B cell (primary cell): Measurements from ENCODE around the gene CCT8L2.

Experiments used
- CTCF ChIP-seq: fragments of 200-600 bp; IDR thresholded peaks from one replicate; pipeline ENCODE4 v1.8.0; 2022; ENCODE audit warnings: antibody characterized with exemption, mild to moderate bottlenecking
- EZH2 ChIP-seq: IDR thresholded peaks from 2 replicates; pipeline ENCODE4 v1.6.1; 2012; ENCODE audit warnings: borderline replicate concordance, low read depth, mild to moderate bottlenecking, moderate library complexity, low read length; ENCODE audit not compliant: insufficient read depth, poor library complexity, severe bottlenecking

- no peak for TF ChIP-seq CTCF
- no peak for TF ChIP-seq EZH2
These were observed 28.8 kb downstream of the CCT8L2 start for GRCh38 chr22:16563555-16564520.
